ENCODE measurements around the gene BCL10.

BCL10 gene

DNA sequence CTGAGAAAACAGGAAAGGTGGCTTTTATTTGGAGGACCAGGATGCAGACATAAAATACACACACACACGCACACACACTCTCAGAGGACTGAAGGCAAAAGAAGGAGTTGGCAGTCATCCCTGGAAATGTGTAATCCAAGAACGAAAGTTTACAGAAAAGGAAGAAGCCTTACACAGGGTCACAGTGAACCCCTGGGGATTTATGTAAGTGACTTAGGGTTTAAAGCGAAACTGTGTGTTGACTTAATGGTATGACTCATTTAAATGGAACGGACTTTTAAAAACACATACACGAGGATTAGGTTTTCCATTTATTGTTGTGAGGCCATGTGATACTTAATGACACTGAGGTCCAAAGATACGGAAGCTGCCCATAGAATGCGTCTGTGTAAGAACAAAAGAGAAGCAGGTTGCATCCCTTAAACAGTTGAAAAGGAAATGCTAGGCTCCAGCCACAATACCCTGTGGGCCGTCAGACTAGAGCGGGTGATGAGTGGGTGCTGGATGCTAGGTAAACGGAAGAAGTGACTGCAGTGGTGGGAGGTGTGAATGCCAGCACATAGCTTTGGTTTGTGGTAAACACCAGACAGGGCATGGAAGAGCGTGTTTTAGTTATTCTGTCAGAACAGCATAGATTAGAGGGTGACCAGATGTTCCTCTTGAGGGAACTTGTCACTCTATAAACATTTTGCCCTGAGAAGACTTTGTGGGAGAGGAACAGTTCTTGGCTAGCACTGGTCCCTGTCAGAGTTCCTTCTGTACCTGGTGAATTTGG is 21.6 kb upstream of the BCL10 start:
- no peak for DNase-seq (ENCODE audit: low read depth, low spot score)

DNA sequence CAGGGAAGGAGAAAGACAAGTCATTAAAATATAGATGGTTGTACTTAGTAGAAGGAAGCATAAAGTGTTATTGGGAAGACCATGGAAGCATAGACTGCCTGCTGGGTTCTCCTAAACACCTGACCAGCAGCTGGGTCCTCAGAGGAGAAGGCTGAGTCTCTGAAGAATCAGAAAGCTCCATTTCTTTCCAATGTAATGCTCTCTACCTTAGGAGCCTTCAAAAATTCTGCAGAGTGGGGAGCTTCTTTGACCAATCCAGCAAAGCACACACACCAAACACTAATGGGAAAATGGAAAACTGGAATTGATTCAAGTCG is 21.1 kb upstream of the BCL10 start:
- DNase-seq (ENCODE audit: low read depth, low spot score), result no peak

DNA sequence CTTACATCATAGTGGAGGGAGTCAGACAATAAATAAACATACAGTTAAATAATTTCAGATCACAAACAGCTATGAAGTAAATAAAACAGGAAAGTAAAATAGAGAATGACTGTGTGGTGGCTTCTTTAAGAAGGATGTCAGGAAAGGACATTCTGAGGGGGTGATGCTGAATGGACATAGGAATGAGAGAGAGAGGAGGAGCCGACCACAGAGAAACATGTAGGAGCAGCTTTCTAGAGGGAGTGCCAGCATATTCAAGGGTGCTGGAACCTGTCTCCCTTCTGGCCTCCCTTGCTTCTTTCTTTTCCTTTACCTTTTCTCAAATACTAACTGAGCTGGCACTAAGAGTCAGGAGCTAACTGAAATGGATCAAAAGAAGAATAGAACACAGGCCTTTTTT is 20.5 kb upstream of the BCL10 start:
- DNase-seq (ENCODE audit: low read depth, low spot score), result no peak

DNA sequence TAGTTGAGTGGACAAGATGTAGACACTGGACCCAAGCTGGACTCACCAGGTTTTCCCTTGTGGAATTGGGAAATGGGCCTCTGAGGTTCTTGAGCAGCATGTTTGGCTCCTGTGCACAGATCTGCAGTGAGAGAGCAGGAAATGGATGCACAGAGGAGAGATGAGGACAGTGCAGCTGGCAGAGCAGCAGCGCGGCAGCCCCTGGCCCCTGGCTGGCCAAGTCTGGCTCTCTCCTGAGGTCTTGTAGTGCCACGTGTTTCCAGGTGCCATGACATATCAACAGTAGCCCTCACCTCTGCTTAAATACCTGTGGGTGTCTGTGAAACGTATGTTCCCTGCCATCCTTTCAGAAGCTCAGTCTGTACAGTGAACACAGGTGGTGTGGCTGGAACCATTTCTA is 19.2 kb upstream of the BCL10 start:
- DNase-seq (ENCODE audit: low read depth, low spot score), result no peak

DNA sequence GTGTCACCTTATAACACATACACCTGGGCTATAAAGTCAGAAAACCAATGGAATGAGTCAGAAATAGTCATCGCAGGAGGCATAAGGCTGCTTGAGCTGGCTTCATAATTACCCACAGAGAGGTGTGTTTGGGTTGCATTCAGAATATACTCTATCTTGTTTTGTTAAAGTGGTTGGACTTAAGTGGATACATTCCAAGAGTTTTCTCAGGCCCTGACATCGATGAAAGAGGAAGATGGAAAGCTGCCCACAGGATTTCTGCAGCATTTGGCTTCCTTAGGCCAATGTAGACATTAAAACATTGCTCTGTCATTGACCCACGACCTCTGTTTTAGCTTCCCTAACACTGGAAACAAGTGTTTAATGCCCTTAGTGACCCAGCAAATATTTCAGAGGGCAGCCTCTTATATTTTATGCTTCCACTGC is 18.6 kb upstream of the BCL10 start:
- DNase-seq (ENCODE audit: low read depth, low spot score), result no peak

DNA sequence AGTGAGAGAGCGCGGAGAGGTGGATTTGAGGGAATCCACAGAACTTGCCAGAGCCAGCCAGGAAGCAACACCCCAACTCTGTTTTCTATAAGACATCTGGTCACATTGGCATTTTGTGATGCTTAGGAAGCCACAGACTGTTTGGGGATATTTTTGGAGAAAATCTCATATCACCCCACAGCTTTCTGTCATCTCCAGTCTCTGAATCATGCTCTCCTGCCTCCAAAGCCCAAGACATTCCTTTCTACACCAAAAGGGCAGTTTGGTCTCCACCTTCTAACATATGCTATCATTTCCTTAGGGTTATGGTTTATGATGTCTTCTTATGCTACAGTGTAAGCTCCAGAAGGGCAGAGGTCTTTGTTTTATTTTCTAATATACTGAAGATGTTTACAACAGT is 14.4 kb upstream of the BCL10 start:
- no peak for DNase-seq (ENCODE audit: low read depth, low spot score)

DNA sequence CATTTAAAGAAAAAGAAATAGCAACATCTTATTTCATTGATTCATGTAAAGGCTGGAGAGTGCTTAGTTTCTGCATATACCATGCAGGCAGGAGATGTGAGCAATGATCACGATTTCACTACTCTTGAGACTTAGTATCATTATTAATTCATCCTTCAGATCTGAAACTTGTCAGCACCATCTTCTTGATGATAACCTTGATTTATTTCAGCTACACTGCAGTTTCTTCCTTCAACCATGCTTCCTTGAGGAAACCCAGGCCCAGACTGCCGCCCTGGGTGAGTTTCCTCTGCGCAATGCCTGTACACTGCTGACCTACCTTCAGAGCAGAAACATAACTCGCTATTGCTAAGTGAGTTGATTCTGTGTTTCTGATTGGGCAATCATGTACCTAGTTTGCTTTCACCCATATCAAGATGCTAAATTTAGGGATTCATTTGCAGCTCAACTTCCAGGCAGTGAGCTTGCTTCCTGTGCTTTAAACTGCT is 13.5 kb upstream of the BCL10 start:
- DNase-seq (ENCODE audit: low read depth, low spot score), result no peak

DNA sequence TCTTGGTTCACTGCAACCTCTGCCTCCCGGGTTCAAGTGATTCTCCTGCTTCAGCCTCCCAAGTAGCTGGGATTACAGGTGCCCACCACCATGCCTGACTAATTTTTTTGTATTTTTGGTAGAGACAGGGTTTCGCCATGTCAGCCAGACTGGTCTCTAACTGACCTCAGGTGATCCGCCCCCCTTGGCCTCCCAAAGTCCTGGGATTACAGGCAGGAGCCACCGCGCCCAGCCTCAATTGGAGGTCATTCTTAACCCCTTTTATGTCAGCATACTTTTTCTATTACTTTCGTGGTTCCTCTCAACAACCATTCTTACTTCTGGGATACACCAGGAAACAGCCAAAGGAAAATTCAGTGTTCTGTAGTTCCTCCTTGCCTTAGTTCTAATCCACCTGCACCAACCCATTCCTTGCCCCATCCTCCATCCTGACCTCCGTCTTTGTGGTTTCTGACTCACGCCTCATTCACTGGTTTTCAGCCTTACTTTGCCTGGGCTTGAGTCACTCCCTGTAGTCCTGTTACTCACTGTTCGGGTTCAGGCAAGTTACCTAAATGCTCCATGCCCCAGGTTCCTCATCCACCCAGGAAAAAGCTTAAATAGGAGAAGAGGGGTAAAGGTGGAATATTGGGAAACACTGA is 12.9 kb upstream of the BCL10 start:
- DNase-seq (ENCODE audit: low read depth, low spot score), result no peak

DNA sequence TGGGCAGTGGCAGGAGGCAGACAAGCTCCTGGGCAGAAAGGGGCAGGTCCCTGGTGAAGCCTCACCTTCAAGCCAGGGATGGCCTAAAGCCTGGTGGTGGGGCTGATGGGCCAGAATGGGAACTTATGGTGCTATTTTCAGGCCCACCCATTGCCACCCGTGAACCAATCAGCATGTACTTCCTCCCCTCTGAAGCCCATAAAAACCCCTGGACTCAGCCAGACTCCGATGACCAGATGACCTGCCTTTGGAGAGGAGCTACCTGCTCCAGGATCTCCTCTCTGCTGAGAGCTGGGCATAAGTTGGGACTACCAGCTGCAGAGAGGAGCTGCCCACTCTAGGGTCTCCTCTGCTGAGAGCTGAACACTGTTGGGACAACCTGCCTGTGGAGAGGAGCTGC is 7.8 kb upstream of the BCL10 start:
- DNase-seq (ENCODE audit: low read depth, low spot score), result no peak

DNA sequence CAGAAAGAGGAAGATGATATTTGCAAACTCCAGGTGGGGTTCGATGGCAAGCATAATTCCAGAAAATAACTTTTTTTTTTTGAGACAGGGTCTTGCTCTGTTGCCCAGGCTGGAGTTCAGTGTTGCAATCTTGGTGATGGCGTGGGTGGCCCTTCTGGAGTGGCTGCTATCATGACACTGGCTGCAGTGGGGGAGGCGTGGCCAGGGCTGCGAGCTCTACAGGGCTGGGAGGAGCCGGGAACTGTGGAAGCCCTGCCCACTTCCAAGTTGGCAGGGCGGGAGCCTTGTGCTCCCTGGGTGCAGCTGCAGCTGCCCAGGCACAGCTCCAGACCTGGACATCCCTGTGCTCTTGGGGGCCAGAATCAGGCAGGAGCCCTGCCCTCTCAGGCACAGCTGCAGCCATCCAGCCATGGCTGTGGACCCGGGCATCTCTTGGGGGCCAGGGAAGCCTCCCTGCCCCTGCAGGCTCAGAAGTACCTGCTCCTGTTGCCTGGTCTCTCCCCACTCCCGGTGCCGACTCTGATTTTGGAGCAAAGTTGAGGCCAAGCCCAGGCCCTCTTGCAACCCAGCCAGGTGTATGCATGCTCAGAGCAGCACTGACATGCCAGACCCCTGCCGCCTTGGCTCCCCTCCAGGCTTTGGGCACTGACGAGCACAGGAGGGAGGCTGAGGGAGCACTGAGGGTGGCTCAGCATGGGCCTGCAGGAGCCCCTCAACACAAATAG is 7.2 kb upstream of the BCL10 start:
- DNase-seq (ENCODE audit: low read depth, low spot score), result no peak

DNA sequence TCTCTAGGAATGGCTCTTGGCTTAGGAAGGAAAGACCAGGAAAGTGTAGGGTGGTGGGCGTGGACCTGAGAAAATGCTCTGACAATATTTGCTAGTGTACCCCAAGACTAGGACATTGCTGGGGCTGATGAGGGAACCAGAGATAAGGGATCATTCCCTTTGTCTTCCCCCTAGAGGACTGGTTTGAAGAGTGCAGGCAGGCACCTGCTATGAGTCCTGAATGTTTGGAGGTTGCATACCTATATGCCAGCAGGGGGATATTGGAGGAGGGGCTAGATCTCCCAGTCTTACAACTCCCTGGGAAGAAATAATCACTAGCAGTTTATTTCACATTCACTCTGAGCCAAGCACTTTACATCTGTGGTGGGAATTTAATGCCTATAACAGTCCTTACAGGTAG is 6.0 kb upstream of the BCL10 start:
- DNase-seq (ENCODE audit: low read depth, low spot score), result no peak

DNA sequence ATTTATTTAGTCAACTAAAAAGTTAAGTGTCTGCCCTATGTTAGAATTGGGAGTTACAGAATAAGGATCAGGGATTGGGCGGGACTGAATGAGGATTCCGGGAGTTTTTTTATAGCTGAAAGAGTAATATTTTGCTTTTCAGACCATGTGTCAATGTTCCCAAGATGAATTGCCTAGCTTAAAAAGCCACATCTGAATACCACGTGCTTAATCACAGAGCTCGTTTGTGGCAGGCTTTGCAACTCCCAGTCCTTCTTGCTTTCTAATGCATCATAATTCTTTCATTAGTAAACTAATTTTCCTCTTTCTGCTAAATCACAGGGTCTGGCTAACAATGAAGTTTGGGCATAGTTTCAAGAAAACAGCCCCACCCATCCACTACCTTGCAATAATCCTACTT is 4.2 kb upstream of the BCL10 start:
- DNase-seq (ENCODE audit: low read depth, low spot score), result no peak

DNA sequence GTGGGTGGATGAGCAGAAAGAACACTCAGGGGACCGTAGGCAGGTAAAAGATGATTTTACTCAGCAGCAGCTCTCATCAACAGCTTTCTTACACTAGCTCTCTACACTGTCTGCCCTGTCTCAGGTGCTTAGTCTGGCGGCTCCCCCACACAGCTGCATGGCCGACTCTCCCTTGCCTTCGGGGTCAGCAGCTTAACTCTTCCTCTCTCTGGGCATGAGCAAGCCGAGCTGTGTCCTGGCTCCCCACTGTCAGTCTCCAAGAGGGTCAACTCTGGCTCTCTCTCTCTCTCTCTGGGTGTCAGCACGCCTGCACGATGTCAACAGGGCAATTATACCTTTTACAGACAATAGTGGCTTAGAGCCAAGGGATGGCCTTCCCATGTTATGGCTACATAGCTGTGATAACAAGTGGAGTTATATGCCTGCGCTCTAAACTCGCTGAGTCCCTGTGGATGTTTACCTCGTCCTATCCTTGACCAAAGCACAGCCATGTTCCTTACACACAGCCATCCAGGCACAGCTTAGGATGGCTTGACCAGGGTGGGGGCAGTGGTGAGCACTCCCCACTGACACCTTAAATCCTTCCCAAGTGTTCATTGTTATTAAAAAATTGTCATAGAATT is 3.1 kb upstream of the BCL10 start:
- DNase-seq (ENCODE audit: low read depth, low spot score), result no peak

DNA sequence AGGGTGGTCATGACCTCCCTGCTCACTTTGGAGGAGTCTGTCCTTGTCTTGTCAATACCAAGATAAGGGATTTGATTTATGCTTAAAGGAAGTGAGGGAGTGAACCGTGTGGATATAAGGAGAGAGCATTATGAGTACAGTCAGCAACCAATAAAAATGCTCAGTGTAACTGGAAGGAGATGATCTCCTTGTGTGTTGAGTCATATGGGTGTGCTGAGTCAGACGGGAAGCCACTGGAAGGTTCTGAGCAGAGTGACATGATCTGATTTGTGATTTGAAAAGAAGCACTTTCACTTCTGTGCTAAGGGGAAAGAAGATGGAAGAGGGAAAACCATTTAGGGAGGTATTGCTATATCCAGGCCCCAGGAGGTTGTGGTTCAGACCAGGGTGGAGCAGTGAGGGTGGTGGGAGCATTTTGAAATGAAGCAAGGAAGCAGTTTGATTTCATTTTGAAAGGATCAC is 2.5 kb upstream of the BCL10 start:
- DNase-seq (ENCODE audit: low read depth, low spot score), result no peak

DNA sequence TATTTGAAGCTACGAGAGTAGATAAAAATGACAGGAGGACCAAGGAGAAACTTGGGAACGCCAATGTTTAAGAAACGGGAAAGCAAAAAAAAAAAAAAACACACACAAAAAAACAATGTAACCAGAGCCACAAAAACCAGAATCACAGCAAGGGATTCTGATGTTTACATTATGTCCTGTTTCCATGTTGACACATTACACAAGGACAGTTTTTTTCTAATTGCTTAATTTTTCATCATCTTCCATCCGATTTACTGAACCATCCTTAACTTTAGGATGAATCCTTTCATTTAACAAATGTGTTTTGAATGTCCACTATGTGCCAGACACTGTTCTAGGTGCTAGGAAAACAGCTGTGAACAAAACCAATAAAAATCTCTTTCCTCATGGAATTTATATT is 1.4 kb upstream of the BCL10 start:
- DNase-seq (ENCODE audit: low read depth, low spot score), result no peak

DNA sequence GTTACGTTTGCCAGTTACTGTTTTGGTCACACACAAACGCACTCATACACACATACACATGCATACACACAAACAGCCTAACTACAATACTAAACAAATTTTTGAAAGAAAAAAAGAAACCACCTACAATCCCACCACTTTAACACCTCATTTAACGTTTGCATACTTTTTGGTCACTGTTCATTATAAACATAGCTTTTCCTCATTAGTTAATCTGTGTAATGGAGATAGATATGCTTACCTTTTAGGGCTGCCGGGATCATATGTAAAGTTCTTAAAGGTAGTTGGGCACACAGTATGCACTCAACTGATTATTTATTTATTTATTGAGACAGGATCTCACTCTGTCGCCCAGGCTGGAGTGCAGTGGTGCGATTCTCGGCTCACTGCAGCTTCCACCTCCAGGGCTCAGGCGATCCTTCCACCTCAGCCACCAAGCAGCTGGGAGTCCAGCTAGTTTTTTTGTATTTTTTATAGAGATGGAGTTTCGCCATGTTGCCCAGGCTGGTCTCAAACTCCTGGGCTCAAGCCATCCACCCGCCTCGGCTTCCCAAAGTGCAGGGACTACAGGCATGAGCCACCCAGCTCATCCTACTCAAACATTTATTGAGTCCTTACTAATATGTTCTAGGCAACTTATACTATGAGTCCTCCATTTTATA is 677 bp upstream of the BCL10 start:
- DNase-seq (ENCODE audit: low read depth, low spot score), result no peak

DNA sequence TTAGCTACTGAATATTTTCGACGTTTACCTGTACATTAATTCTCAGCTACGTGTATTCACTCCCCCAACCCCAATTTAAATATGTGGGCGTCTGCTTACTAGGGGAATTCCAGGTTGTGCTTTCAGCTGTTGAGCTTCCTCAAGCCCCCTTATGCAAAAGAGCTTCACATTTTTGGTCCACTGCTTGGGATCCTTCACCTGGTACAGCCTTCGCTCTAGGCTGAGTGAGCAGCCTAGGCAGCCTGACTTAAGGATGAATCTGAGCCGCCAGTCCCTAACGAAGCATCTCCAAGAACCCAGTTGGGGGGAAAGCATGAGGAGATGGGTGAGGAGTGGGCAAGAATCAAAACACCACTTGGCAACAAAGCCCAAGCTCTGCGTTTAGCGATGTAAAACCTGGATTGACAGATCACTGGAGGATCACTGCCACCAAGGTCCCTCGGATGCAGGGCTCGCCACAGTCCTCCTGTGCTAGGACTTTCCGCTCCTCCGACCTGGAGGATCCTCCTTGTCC is 674 bp downstream of the BCL10 start:
- DNase-seq (ENCODE audit: low read depth, low spot score), result no peak

DNA sequence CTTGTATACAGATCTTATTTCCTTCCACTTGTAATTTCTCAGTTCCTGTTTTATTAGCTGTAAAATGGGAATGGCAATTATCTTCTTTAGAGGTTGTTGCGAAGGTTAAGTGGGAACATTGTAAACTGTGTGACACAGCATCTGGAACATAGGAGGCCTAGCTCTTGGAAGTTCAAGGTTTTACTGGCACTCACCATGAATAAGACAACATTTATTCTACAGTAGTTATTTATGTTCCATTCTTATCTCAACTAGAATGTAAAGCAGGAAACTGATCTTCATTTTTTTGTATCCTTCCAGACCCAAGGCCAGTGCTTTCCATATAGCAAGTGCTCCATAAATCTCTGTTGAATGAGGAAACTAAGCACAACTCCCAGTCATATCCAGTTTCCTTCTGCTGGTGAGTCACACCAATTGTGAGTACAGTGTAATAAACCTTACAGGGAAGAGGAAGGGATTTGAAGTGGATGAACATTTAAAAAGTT is 1.4 kb downstream of the BCL10 start:
- DNase-seq (ENCODE audit: low read depth, low spot score), result no peak

DNA sequence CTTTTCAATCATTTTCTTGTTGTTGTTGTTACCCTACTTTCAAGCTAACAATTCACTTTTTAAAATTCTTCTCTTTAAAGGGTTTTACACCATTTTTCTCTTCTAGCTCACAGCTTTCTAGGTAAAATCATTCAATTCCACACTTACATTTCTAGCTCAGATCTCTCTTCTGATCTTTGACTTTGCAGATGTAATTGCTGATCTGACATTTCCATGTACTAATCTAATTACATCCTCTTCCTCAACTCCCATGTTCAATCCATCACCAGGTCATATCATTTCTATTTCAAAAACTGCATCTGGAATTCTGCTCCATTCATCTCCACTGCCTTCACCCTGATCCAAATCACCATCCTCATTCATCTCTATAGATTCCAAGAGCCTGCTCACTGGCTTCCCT is 3.0 kb downstream of the BCL10 start:
- DNase-seq (ENCODE audit: low read depth, low spot score), result no peak

DNA sequence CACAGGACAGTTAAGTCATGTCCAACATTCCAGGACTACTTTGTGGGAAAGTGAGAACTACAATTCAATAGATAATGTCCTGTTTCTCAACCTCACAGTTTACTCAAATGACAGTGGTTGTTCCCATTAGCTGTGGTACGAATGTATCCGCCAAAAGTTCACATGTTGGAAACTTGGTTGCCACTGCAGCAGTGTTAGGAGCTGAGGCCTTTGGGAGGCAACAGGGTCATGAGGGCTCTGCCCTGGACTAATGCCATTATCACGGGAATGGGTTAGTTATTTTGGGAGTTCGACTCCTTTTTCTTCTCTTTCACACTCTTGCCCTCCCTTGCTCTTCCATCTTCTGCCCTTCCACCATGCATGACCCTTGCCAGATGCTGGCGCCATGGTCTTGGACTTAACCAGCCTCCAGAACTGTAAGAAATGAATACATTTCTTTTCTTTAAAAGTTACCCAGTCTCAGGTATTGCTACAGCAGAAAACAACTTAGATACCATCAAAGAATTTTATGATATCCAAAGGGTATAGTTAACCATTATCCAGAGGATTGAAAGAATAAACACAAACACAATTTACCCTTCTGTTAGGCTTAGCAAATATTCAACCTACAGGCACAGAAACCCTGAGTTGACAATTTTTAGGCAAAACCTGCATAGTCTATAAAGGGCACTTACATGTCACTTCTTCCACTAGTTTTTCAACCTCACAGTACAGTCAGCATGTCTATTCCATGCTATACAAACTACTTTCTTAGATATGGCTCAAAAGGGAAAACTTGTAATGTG is 7.4 kb downstream of the BCL10 start:
- no peak for DNase-seq (ENCODE audit: low read depth, low spot score)

DNA sequence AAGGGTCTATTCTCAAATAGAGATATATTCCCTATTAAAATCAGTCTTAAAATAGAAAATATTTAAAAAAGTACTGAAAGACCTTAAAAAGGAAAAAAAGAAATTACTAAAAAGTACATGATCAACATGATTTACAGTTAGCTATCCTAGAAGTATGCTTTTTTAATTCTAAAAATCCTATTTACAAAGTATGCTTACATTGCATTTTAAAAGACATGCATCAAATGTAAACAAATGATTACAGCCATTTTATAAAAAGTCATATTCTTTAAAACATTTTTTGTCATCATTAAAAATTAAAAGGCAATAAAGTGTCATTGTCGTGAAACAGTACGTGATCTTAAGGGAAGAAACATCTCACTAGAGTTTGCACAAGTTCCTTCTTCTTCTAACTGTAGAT is 9.1 kb downstream of the BCL10 start:
- DNase-seq (ENCODE audit: low read depth, low spot score), result no peak
